GM19397 (cell line): ENCODE data around the gene KLF13.

Experiments
- ATAC-seq: cut with Tn5 transposase; IDR thresholded peaks from one replicate; pipeline ENCODE4 v1.9.1; 2021; ENCODE audit warnings: mild to moderate bottlenecking, moderate library complexity; ENCODE audit not compliant: unreplicated experiment

Gene KLF13

DNA sequence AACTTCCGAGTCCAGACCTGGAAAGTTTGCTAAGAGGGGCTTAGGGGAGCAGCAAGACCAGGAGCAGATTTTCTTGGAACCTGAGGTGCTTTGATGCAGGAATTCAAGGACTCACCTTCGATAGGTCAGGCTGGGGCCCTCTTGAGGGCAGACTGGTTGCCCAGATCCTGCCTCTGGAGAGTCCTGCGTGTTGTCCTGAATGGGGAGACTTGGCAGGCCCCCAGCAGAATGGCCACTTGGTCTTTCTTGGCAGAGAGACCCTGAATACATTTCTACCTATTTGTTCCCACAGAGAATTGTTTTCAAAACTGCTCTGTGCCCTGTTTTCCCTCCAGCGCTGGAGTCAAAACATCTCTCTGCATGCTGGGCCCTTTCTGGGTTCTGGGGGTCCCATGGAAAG lies 4.2 kb downstream of the KLF13 start:
- no peak for ATAC-seq

DNA sequence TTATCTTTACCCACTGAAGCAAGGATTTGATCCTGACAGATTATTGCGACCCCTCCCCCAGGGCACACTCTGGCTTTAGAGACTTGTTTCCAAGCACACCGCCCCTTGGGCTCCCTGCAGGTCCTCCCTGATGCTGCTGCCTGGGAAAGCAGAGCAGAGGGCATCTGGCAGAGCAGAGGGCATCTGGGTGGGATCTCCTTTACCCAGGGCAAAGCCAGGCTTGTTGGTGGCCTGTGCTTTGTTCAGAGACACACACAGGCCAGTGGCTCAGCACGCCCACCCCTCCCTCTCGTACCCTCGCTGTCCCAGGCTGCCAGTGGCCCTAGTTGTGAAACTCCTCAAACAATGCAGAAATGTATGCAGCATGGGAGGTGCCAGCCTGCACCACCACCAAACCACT lies 4.8 kb downstream of the KLF13 start:
- ATAC-seq: no peak

DNA sequence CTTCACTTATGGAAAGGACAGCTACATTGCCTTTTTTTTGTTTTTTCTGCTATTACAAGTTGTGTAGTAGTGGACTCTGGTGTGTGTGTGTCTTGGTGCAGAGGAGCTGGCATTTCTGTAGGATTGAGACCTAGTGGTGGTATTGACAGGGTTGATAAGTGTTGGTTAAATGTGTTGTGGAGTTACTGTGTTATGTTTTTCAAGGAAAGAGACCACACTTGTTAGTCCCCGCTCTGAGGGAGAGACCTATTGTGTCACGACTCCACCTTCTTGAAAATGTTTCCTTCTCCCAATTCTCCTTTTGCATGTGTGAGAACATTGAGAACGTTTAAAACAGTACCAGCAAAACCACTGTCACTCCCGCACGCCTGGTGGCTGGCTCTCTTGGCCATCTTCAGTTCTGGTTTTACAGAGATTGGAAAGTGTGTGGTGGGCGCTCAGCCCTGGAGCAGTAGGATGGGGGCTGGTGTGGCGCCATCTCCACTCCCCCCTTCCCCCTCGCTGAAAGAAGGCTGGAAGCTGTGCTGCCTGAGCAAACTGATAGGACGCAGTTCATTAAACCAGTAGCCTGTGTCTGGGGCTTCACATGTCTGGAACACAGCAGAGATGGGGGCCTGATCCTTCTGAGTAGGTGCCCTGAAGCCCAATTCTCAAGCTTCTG lies 5.5 kb downstream of the KLF13 start:
- ATAC-seq: no peak

DNA sequence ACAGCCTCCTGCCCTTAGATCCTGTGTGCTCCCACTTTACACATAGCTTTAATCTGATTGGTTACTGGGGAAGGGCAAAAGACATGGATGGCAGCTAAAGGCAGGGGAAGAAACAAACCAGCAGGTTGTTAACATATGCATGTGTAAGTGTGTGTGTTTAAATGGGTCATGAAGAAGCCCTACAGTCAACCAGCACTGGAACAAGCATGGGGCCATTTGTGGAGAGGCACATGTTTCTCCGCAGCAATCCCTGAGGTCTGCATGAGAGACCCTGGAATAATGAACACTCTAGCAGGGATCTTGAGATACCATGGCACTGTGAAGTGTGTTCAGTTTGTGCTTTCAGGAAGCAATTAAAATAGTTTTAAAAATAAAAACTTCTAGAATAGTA lies 6.0 kb downstream of the KLF13 start:
- ATAC-seq: no peak

DNA sequence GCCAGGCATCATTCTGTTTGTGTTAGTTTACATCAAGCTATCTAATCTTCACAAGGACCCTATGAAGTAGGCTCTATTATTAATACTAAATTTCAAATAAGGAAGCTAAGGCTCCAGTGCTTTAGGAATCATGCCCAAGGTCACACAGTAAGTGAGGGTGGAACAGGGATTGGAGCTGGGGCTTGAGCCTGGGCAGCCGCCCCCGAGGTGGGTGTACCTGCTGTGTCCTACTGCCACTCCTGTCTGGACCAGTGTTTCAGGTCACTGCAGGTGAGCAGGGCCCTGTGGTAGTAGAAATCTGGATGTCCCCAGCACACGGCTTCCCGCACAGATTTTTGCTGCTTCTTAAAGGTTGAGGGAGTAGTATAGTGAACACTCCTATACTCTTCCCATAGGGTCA lies 6.5 kb downstream of the KLF13 start:
- ATAC-seq: no peak

DNA sequence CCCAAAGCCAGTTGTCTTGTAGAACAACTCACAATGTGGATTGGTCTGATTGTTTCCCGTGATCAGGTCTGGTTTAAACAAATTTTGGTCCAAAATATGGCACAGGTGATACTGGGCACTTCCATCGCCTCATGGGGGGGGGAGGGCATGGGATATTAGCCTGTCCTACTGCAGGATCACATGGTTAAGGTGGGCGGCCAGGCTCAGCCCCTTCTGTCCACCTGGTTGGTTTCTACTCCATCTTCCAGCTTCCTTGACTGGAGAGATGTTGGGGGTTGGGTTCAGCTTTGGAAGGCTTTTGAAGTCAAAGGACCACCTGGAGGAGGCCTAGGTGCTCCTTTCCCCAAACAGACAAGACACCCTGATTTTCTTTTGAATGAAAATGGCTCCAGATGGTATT lies 7.2 kb downstream of the KLF13 start:
- ATAC-seq: no peak

DNA sequence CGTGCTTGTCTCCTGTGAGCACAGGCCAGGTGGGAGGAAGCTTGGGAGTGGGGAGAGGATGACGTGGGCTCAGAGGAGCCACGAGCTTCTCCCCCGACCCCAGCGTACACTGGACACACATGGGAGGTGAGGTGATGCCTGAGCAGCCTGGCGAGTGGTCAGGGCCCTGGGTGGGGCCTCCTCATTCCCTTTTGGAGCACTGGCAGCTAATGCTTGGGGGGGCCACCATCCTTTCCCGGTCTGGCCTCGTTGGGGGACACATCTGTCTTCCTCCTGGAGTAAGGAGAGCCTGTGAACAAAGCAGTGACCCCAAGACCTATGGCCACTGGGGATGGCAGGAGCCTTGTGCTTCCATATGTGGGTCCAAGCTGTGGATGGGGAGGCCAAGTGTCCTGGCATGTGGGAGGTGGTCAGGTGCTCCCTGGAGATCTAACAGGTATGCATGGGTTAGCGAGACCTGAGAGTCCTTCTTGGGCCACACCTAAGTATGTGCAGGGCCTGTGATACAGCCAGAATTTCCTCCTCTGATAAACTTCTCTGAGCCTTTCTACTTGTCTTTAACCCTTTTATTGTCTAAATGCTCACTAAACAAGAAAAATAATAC lies 9.5 kb downstream of the KLF13 start:
- ATAC-seq: no peak

DNA sequence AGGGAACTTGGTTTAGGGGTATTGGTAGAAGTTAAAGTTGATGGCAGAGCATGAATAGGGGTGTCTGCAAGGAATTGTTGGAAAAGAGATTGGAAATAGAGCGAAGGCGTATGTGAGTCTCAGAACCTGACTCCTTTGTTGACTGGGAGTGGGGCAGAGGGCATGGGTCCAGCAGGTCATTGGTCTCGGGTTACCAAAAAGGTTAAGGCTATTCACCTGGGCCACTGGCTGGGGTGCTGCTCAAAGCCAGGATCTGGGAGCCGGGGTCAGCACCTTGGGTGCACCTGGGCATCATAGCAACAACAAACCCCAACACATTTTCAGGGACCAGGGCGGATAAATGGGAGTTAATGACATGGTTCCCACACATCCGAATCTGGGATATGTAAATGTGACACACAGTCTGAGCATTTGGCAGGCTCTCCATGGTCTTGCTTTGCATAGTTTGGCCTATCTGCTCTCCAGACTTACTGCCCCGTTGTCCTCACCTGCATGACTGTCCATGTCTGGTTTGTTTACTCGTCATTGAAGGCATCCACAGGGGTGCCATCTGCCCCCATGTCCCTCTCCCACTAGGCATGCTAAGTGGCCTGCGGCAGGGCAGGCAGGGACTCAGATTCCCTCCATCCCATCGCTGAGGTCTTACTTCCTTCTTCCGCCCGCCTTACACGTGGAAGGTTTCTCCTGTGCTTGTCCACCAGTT lies 10.1 kb downstream of the KLF13 start:
- ATAC-seq: no peak

DNA sequence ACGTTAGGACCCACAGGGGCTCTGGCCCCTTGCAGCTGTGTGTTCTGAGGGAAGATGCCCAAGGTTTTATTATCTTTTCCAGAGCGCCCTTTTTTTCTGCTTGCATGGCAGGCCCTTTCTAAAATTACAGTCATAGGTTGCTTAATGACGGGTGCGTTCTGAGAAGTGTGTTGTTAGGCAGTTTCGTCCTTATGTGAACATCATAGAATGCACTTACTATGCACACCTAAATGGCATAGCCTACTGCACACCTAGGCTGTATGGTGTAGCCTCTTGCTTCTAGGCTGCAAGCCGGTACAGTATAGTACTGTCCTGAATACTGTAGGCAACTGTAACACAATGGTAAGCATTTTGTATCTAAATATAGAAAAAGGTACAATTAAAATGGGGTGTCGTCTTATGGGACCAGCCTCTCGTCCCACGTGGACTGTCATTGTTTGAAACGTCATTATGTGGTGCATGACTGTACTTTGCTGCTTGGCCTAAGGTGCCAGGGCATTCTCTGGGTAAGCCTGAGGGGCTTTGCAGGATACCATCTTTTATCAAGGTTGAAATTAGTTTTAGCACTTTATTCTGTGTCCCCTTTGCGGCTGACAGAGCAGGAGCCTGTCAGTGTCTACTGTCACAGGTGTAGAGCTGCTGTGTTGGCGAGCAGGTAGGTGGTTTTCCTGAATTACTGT lies 10.9 kb downstream of the KLF13 start:
- no peak for ATAC-seq

DNA sequence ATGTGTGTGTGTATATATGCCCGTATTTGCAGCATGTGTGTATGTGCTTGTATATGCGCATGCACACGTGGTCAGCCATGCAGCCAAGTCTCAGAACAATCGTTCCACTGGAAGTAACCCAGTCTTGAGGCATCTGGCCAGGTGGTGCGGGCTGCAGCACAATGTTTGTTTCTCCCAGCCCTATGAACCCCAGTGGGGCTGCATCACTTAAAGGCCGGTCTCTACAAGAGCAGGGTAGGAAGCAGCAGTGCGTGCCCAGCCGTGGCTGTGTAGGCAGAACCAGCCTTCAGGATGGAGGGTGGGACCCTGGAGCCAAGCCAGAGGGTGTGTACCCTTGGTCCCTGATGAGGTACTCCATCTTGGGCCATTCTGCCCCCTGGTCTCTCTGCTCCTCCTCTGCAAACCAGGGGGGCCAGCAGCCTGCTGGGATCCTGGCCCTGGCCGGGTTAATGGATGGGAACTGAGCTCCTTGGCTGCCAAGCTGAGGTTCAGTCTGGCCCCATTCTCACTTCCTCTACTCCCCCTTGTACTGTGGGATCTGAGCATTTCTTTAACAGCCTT lies 11.8 kb downstream of the KLF13 start:
- ATAC-seq: peak; percentile 44

DNA sequence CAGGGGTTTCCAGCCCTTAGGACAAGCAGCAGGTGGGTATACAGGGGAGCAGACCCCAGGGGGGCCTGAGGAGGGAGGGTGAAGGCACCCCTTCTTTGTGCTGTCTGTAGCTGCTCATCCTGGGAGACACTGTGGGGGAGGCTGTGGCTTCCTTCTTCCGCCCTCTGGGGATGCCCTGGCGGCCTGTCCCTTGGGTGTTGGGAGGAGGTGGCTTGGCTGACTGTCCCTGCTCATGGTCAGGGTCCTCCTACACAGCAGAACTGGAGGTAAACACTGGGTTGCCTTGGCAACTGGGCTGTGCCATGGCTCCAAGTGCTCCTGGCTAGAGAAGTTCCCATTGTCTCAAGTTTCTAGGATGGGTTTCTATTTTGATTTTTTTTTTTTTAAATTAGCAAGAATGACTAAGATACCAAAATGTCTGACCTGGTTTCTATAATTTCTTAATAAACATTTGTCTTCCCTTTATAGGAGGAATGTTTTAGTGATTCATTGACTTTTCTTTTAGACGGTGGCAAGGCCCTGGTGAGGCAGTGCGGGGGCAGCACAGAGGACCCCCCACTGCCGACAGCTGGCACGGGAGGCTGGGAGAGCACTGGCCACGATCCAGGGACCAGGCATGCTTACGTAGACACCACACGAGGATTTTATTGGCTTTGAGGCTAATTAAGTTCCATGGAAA lies 12.4 kb downstream of the KLF13 start:
- peak; percentile 36 for ATAC-seq

DNA sequence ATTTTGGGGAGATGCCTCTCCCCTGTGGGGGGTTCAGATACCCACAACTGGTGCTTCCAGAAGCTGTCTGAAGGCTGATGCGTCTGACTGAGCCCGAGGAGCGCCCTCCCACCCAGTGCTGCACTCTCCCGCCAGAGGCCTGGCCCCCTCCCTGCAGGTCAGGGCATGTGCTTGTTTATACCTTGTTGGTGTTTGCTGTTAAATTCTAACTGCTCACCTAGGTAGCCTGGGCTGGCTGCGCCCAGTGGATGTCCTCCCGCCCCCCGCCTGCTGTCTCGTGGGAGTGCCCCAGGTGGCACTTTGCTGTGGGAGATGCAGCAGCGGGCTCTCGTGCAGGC lies 12.9 kb downstream of the KLF13 start:
- ATAC-seq: no peak

DNA sequence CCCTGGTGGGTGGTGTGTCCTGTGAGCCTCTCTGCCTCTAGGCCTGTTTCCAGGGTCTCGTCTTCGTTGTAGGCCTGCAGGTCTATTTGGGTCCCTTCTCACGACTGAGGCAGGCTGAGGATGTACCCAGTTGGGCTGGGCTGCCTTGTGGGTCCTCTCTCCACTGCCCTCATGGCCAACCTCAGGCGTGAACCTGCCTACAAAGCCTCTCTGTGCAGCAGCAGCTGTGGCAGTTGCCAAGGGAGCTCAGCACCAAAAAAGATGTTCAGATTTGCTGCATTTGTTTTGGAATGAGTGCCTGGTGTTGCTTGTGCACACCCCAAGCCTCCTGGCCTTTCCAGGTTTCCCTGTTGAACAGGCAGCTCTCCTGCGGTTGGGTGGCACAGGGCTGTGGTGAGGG lies 13.4 kb downstream of the KLF13 start:
- ATAC-seq: no peak

DNA sequence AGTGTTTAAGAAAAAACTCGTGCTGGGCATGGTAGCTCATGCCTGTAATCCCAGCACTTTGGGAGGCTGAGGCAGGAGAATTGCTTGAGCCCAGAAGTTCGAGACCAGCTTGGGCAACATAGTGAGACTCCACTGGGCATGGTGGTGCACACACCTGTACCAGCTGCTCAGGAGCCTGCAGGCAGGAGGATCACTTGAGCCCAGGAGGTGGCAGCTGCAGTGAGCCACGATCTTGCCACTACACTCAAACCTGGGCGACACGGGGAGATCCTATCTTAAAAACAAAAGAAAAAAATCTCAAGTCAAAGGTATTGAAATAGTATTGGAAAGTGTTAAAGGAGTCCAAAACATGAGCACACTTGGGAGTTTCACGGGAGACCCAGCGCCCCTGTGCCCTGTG lies 14.0 kb downstream of the KLF13 start:
- no peak for ATAC-seq

DNA sequence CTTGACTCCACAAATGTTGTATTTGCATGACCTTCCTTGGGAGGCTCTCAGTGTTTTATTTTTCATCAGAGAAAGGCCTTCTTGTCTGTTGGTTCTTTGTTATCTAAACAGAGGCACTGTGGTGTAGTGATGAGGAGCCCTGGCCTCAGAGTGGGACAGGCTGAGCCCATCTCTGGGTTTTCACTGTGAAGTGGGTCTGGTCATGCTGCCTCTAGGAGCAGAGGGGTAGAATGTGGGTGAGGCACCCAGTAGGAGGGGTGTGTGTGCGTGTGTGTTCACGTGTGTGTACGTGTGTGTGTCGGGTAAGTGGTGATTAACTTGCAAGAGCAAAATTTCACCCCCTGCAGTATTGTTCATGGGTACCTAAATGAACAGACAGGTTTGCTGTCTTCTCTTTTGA lies 14.4 kb downstream of the KLF13 start:
- no peak for ATAC-seq

DNA sequence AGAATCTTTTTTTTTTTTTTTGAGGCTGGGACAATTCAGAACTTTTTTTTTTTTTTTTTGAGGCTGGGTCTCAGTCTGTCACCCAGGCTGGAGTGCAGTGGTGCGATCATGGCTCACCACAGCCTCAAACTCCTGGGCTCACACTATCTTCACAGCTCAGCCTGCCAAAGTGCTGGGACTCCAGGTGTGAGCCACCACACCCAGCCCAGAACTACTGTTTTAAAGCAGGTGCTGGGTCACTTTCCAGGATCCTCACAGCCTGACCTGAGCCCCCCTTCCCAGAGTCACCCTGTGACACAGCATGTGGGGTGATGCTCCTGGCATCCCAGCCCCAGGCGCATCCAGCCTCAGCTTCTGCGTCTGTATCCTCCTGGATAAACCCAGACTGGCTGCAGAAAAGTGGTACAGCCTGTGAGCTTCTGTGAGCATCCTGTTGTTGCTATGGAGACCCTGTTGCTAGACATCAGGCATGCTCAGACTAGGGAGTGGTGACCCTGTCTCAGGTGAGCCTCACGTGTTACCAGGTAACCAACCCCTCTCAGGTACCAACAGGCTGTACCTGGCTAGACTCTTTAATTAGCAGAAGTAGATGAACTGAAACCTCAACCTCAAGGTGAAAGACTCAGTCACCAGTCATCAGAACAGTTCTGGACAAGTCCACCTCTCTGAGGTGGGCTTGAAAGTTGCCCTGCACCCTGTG lies 15.0 kb downstream of the KLF13 start:
- ATAC-seq: no peak

DNA sequence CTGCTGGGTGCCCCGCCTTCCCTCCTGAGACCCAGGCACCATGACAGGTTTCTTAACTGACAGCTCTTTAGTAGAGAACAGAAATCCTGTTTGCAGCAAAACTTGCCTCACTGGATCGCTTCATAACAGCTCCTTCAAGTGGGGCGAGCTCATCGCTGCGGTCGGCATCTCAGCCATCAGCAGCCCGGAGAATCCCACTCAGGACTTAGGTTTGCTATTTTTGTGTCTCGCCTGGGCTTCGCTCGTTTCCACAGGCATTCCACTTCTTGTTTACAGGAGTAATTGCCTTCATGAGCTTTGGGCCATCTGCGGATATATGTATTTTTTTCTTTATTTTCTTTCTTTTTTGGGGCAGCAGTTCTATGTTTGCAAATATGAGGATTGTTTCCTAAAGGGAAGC lies 15.7 kb downstream of the KLF13 start:
- no peak for ATAC-seq

DNA sequence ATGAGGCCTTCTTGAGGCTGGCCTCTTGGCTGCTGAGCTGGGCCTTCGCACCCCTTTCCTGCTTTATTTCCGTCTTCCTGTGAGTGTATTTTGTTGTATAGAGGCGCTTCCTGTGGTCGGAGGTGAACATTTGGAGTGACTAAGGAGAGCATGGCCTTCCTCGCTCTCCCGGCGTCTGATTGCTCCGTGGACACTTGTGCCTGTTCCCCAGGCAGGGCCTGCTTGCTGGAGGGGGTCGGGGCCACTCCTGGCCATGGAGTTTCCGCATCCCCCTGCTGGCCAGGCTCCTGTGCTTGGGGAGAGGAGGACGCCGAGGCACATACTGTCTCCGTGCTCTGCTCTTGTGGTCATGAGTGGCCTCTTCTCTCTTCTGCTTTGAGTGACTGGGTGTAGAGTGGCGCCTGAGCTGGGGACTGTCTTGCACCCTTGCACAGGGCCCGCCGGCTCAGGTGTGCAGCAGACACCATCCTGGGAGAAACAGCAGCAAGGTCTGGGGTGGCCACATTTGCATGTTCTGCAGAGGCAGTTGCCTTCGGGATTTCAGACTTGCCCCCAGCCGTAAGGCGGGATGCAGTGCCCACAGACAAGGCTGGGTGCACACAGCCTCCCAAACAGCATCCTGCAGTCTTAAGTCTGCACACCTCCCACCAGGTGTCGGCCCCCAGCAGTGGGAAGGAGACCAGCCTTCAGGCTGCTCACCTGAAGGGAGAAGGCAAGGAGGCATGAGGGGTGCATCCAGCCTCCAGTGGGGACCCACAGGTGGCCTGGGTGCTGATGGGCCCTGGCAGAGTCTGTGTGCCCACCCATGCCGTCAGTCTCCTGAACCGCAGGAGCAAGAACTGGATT lies 16.4 kb downstream of the KLF13 start:
- ATAC-seq: no peak

DNA sequence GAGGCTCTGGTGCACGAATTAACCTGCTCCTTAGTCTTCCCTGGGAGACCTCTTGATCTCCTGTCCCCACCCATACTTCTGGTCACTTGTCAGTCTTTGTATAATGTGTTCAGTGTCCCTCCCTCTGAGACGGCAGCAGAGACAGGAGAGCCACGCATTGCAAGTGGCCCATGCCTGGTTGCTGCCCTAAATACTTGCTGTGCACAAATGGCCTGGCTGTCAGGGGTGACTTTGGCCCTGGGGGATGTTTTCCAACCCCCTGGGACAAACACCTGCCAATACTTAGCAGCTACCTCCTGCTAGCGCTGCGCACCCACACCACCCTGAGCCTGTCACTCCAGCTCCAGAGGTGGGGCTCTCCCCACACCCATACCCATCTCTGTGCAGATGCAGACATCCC lies 17.2 kb downstream of the KLF13 start:
- no peak for ATAC-seq

DNA sequence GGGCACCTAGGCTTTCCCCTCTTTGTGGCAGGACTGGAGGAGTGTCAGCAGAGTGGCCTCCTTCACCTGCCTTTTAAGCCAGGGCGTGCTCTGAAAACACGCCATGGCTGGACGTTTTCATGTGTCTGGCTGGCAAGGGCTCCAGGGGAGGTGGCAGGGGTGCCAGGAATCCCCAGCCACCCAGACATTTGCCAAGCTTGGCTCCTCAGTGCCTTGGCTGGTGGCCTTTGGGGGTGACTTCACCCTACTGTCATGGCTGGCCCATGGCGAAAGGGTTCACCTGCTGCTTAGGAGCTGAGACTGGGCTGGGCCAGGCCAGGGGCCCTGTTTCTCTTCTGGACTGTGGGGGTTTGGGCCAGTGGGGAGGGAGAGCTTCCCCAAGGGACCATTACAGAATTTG lies 17.6 kb downstream of the KLF13 start:
- no peak for ATAC-seq
